VCaP (cell line): ENCODE results near the gene MDN1.
A peak's percentile ranks its signal among the peaks of the same experiment; 100 is the strongest.

Experiments used
- H3K27ac ChIP-seq: fragments of 450-650 bp; 2 replicates; pipeline ENCODE4 v1.5.1; 2017
- TF ChIP-seq, protein P1 (sequence below): fragments of 450-650 bp; conservative IDR thresholded peaks from 2 replicates; pipeline ENCODE4 v1.5.1; 2017; ENCODE audit warnings: mild to moderate bottlenecking, moderate library complexity

MDN1 gene

DNA sequence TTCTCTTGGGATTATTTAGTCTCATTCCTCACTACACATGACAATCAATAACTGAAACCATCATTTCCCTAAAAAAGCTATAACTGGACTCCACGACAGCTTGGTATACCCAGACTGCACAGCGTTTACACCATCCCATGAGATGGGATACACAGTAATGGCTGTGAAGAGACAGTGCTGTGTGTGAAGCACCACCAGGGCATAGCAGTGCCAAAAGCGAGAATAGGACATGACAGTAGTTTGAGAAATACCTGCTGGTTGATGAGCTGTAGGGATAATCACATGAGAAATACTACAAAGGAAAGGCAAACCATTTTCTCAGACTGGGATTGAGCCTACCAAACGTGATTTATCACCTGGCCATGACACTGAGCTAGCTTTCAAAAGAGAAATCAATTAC lies 158.6 kb downstream of the MDN1 start:
- TF ChIP-seq, protein P1, sequence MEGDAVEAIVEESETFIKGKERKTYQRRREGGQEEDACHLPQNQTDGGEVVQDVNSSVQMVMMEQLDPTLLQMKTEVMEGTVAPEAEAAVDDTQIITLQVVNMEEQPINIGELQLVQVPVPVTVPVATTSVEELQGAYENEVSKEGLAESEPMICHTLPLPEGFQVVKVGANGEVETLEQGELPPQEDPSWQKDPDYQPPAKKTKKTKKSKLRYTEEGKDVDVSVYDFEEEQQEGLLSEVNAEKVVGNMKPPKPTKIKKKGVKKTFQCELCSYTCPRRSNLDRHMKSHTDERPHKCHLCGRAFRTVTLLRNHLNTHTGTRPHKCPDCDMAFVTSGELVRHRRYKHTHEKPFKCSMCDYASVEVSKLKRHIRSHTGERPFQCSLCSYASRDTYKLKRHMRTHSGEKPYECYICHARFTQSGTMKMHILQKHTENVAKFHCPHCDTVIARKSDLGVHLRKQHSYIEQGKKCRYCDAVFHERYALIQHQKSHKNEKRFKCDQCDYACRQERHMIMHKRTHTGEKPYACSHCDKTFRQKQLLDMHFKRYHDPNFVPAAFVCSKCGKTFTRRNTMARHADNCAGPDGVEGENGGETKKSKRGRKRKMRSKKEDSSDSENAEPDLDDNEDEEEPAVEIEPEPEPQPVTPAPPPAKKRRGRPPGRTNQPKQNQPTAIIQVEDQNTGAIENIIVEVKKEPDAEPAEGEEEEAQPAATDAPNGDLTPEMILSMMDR, result no peak
- no peak overlapping the region for H3K27ac ChIP-seq

DNA sequence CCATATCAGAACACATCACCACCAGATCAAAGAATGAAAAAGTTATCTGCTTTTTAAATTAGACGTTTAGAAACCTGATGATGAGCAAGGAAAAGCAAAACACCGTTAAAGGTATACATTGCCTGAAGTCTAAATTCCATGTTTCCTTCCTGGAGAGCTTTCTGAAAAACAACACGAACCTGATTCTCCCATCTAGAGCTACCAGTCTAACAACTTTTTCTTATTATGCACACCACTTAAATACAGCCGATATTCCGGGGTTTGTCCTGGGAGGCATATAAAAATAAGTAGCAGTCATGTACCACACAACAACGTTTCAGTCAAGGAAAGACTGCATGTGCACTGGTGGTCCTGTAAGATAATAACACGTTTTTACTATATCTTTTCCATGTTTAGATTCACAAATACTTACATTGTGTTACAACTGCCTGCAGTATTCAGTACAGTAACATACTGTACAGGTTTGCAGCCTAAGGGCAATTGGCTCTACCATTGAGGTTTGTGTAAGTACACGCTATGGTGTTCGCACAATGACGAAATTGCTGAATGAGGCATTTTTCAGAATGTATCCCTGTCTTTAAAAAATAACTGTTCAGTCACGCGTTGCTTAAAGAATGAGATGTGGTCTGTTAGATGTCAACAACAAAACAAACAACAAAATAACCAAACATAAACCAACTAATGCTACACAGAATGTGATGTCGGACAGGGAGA lies 162.0 kb downstream of the MDN1 start:
- peak overlapping the region; percentile 76 for H3K27ac ChIP-seq
- TF ChIP-seq, protein P1, result no peak

DNA sequence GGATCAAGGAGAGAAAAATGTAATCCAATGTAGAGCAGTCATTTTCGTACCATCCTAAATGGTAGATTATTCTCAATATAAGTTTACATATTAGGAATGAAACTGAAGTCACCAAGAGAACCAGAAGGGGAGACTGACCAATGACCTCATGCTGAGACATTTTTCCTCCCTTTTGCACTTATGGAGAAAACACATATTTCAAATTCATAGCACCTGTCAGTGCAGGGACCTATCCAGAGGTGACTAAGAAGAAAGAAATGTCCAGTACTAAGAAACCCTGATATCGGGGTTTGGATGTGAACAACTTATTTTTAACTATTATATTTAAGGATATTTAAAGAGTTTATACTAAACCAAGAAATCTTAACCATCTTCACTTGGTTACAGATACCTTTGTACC lies 164.5 kb downstream of the MDN1 start:
- TF ChIP-seq, protein P1, result no peak
- H3K27ac ChIP-seq, result no peak overlapping the region

DNA sequence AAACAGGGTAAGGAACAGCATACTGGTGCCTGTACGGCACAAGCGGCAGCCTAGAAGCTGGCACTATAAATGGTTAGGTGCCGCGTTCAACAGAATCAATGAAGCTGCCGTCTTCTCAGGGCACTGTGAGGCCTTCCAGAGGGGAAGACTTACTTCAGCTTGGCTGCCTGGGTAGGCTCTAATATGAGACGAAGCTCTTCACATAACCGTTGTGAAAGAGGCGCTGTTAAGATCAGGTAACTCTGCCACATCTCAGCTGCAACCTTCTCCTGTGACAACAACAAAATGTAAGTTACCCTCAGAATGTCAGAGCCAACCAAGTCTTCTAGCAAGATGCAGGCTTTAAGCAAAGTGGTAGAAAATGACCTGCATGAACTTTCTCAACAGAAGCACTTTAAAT lies 169.0 kb downstream of the MDN1 start:
- H3K27ac ChIP-seq, result no peak overlapping the region
- TF ChIP-seq, protein P1, result no peak

DNA sequence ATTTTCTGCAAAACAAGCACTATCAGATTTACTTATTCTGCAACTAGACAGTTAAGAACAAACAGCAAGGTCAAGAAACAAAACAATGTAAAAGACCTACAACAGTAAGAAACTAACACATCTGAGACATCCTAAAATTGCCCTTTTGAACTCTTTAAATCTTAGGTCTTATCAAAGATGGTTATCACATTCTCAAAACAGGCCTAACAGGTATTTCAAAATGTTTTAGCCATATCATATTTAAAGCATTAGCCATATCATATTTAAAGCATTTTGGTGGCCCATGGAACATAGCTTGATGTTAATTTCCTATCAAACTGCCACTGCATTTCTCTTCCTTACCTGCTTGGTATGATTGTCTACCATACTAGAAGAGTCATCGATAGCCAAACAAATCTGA lies 169.9 kb downstream of the MDN1 start:
- no peak overlapping the region for H3K27ac ChIP-seq
- TF ChIP-seq, protein P1, result no peak

DNA sequence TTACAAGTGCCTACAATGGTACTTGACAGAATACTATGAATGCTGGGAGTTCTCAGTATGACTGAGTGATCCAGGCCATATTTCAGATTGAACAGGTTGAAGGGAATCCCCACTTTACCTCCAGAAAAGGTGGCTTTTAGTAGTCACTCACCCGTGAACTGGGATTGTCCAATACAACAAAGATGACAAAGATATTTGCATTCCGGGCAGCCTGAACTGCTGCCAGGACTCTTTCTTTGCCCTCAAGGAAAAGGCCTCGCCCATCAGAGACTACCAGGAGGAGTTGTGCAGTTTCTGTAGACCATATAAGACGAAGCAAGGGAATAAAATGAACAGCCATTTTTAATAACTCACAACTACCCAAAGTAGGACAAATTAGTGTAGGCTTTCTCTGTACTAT lies 174.7 kb downstream of the MDN1 start:
- no peak overlapping the region for H3K27ac ChIP-seq
- TF ChIP-seq, protein P1, result no peak

DNA sequence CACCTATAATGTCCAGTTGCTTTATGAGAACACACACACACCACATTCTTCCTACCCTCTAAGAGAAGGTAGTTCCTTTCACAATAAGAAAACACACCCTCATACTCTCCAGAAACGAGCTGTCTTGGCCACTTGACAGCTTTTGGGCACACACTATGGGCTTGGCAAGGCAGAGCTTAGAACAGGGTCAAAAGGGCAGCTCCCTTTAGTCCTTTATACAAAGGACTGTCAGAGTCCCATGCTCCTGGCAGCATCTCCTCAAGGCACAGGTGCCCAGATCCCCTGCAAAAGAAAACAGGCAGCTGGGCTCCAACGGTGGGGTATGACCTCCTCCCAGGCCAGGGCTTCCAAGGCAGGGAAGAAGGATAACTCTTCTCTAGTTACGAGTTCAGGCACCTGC lies 176.2 kb downstream of the MDN1 start:
- TF ChIP-seq, protein P1, result no peak

More for the DNA sequence above, 176.2 kb downstream of the MDN1 start:
- peak overlapping the region; percentile 27; the same call in 1 of the 2 replicates for H3K27ac ChIP-seq
